A549 (cell line): ENCODE measurements around the gene TFF3.

Experiments used
- EP300 ChIP-seq, 2 experiments: fragments of >200 bp; sonication (Bioruptor Twin); formaldehyde crosslinking; IDR thresholded peaks; 2 replicates in 1 of 2; 3 replicates in 1 of 2; pipeline ENCODE4 v1.6.1; 2016 to 2017
- FOSB ChIP-seq: fragments of 250-450 bp; sonication (Bioruptor Pico); IDR thresholded peaks from 2 replicates; pipeline ENCODE4 v1.5.0; 2020; ENCODE audit warnings: mild to moderate bottlenecking, moderate library complexity
- HDAC2 ChIP-seq: fragments of 200-600 bp; sonication (generic); IDR thresholded peaks from 2 replicates; pipeline ENCODE4 v1.6.1; 2016
- MAFK ChIP-seq: fragments of 450-650 bp; IDR thresholded peaks from 2 replicates; pipeline ENCODE4 v1.6.1; 2014; ENCODE audit not compliant: partially characterized antibody
- MAZ ChIP-seq: fragments of 150-350 bp; IDR thresholded peaks from 2 replicates; pipeline ENCODE4 v1.6.1; 2014; ENCODE audit warnings: antibody characterized with exemption, low read depth, low read length, borderline replicate concordance
- MYC ChIP-seq: IDR thresholded peaks from 2 replicates; pipeline ENCODE4 v1.6.1; 2012; ENCODE audit warnings: mild to moderate bottlenecking, inconsistent platforms, low read length, improper control_type of control experiment, borderline replicate concordance
- PHF8 ChIP-seq: fragments of 200-600 bp; sonication (generic); IDR thresholded peaks from 2 replicates; pipeline ENCODE4 v1.6.1; 2016; ENCODE audit warnings: low read depth, mild to moderate bottlenecking, antibody characterized with exemption, moderate library complexity, borderline replicate concordance
- POLR2A ChIP-seq: IDR thresholded peaks from 2 replicates; pipeline ENCODE4 v1.6.1; 2012; ENCODE audit warnings: mild to moderate bottlenecking, low read length
- SMC3 ChIP-seq: fragments of >200 bp; sonication (Bioruptor Twin); formaldehyde crosslinking; IDR thresholded peaks from 3 replicates; pipeline ENCODE4 v1.6.1; 2018; ENCODE audit warnings: inconsistent platforms
- TP53 ChIP-seq: fragments of 250-450 bp; sonication (Bioruptor Pico); IDR thresholded peaks from 2 replicates; pipeline ENCODE4 v1.5.0; 2021; ENCODE audit warnings: mild to moderate bottlenecking, moderate library complexity
- ZSCAN20 ChIP-seq: fragments of 250-450 bp; sonication (Bioruptor Pico); IDR thresholded peaks from 2 replicates; pipeline ENCODE4 v1.8.0; 2022; ENCODE audit warnings: mild to moderate bottlenecking, moderate library complexity
- TF ChIP-seq, protein P1 (sequence below): fragments of >200 bp; sonication (Bioruptor Twin); formaldehyde crosslinking; IDR thresholded peaks from 3 replicates; pipeline ENCODE4 v1.5.1; 2016
- TF ChIP-seq, protein P2 (sequence below): fragments of 200-600 bp; sonication (generic); IDR thresholded peaks from 2 replicates; pipeline ENCODE4 v1.6.1; 2016; ENCODE audit warnings: antibody characterized with exemption, mild to moderate bottlenecking, moderate library complexity

DNA sequence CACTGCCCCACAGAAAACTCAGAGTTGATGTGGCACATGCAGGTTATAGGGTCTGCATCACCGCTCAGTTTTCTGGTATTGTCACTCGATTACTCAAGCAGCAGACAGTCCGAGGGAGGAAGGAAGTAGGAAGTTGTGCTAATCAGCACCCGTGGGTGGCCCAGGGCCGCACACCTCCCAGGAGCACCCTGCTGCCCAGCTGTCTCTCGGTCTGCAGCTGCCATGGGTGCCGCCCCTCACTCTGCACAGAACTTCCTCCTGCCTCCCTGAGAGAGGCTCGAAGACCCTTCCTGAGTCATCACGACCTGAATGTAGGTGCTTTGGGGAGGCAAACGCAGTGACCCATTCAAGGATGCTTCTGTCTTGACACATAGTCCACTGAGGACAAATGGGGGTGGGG lies 4.2 kb upstream of the TFF3 start:
- no peak for TF ChIP-seq POLR2A
- TF ChIP-seq MAZ: no peak
- TF ChIP-seq PHF8: no peak
- TF ChIP-seq EP300 (IDR thresholded peaks at IDR 0.05): no peak
- TF ChIP-seq, protein P1, sequence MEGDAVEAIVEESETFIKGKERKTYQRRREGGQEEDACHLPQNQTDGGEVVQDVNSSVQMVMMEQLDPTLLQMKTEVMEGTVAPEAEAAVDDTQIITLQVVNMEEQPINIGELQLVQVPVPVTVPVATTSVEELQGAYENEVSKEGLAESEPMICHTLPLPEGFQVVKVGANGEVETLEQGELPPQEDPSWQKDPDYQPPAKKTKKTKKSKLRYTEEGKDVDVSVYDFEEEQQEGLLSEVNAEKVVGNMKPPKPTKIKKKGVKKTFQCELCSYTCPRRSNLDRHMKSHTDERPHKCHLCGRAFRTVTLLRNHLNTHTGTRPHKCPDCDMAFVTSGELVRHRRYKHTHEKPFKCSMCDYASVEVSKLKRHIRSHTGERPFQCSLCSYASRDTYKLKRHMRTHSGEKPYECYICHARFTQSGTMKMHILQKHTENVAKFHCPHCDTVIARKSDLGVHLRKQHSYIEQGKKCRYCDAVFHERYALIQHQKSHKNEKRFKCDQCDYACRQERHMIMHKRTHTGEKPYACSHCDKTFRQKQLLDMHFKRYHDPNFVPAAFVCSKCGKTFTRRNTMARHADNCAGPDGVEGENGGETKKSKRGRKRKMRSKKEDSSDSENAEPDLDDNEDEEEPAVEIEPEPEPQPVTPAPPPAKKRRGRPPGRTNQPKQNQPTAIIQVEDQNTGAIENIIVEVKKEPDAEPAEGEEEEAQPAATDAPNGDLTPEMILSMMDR: no peak
- no peak for TF ChIP-seq HDAC2
- no peak for TF ChIP-seq SMC3
- TF ChIP-seq MAFK: no peak
- no peak for TF ChIP-seq TP53 (CRISPR knock-in tag)
- no peak for TF ChIP-seq ZSCAN20
- TF ChIP-seq MYC: no peak
- TF ChIP-seq, protein P2, sequence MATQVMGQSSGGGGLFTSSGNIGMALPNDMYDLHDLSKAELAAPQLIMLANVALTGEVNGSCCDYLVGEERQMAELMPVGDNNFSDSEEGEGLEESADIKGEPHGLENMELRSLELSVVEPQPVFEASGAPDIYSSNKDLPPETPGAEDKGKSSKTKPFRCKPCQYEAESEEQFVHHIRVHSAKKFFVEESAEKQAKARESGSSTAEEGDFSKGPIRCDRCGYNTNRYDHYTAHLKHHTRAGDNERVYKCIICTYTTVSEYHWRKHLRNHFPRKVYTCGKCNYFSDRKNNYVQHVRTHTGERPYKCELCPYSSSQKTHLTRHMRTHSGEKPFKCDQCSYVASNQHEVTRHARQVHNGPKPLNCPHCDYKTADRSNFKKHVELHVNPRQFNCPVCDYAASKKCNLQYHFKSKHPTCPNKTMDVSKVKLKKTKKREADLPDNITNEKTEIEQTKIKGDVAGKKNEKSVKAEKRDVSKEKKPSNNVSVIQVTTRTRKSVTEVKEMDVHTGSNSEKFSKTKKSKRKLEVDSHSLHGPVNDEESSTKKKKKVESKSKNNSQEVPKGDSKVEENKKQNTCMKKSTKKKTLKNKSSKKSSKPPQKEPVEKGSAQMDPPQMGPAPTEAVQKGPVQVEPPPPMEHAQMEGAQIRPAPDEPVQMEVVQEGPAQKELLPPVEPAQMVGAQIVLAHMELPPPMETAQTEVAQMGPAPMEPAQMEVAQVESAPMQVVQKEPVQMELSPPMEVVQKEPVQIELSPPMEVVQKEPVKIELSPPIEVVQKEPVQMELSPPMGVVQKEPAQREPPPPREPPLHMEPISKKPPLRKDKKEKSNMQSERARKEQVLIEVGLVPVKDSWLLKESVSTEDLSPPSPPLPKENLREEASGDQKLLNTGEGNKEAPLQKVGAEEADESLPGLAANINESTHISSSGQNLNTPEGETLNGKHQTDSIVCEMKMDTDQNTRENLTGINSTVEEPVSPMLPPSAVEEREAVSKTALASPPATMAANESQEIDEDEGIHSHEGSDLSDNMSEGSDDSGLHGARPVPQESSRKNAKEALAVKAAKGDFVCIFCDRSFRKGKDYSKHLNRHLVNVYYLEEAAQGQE: no peak
- no peak for TF ChIP-seq FOSB (CRISPR knock-in tag)
